ENCODE data around the gene TGFBR2.

The TGFBR2 gene

DNA sequence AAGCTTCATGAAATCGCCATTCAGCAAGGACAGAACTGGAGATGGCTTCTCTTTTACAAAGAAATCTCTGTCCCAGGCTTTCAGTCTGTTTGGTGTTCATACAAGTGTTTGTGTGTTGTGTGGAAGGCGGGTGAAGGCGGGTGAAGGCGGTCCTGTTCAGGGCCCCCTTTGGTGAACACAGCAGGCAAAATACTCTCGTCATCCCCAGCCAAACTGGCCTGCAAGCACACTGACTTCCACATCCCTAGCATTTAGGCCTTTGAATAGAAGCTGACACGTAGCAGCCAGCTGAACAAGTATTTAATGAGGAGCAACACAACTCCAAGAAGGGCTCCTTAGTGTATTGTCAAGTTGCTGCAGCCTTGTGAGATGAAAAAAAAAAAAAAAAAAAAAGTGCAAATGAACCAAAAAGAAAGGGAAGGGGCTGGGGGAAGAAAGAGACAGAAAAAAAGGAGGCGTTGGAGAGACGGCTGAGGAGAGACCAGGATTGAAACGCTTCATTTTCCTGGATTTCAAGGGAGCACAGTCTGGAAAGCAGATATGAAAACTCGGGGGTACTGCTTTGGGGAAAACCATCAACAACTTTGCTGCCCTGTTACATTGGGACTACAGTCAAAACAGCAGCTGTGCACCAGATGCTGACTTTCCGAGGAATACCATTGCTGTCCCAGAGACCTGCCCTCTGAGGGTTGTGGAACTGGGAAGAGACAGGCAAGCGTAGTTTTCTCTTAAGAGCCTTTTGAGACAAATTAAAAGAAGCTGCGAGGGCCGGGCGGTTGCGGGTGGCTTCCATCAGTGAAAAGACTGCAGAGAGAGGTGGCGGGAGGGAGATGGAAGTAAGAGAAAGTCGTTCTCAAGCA lies 74.6 kb downstream of the TGFBR2 start:
- peaks cover 67% of the 10 kb centered on the region for H3K4me1 ChIP-seq (ENCODE audit: low read length)
- peaks cover 18% of the 10 kb centered on the region for H3K36me3 ChIP-seq (replicated peaks; ENCODE audit: low read depth, low read length)
- no peak for TF ChIP-seq EZH2phosphoT487 (IDR thresholded peaks at IDR 0.05; ENCODE audit: low read depth)
- TF ChIP-seq, protein P1, sequence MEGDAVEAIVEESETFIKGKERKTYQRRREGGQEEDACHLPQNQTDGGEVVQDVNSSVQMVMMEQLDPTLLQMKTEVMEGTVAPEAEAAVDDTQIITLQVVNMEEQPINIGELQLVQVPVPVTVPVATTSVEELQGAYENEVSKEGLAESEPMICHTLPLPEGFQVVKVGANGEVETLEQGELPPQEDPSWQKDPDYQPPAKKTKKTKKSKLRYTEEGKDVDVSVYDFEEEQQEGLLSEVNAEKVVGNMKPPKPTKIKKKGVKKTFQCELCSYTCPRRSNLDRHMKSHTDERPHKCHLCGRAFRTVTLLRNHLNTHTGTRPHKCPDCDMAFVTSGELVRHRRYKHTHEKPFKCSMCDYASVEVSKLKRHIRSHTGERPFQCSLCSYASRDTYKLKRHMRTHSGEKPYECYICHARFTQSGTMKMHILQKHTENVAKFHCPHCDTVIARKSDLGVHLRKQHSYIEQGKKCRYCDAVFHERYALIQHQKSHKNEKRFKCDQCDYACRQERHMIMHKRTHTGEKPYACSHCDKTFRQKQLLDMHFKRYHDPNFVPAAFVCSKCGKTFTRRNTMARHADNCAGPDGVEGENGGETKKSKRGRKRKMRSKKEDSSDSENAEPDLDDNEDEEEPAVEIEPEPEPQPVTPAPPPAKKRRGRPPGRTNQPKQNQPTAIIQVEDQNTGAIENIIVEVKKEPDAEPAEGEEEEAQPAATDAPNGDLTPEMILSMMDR (IDR thresholded peaks at IDR 0.05; ENCODE audit: low read depth, low read length): no peak
- H3K9ac ChIP-seq (ENCODE audit: low read length): no peak overlapping the region
- H3K27ac ChIP-seq (ENCODE audit: low read length): no peak overlapping the region
- H3K79me2 ChIP-seq (ENCODE audit: low read length): peaks cover 8% of the 10 kb centered on the region; the same call in 1 of the 2 replicates
- H3K4me2 ChIP-seq (ENCODE audit: low read length): peak overlapping the region; percentile 52; the same call in 1 of the 2 replicates
- H2AFZ ChIP-seq (ENCODE audit: low read depth, low read length): no peak overlapping the region
- H3K4me3 ChIP-seq (ENCODE audit: low read length): no peak overlapping the region
- peaks cover 20% of the 10 kb centered on the region; the same call in 1 of the 2 replicates for H4K20me1 ChIP-seq (ENCODE audit: insufficient read depth, low read length)
- no peaks in the 10 kb centered on the region for H3K9me3 ChIP-seq (ENCODE audit: insufficient read depth, low read length)
- peaks cover 36% of the 10 kb centered on the region for H3K27me3 ChIP-seq (ENCODE audit: low read depth, low read length)

DNA sequence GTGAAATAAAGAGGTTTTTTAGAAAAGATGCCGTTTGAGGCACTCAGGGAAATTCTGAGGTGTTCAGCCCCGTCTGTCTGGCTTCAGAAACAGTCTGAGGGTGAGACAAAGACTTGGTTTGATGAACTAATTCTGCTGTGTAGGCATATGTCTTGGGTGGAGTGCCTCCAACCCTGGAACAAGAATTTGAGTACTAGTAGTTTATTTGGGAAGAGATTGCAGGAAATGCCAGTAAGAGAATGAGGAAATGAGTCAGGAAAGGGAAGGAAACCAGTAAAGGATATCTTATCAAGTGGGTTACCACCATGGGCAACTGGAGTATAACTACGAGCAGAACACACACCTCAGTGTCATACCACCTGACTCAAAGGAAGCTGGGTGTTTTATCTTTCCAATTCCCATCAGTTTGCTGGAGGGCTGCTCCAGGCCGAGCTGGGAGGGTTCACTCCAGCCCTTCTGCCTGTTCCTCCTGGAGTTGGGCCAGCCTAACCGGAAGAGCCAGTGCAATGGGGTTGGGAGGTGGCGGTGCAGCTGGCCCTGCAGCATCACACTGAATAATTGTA lies 75.3 kb downstream of the TGFBR2 start:
- Histone ChIP-seq H3K9me3 (ENCODE audit: insufficient read depth, low read length) (no peaks in the 10 kb centered on the region), H4K20me1 (ENCODE audit: insufficient read depth, low read length) (peaks cover 16% of the 10 kb centered on the region; the same call in 1 of the 2 replicates), H3K79me2 (ENCODE audit: low read length) (peaks cover 8% of the 10 kb centered on the region; the same call in 1 of the 2 replicates), H3K4me1 (ENCODE audit: low read length) (peaks cover 60% of the 10 kb centered on the region), H3K27ac (ENCODE audit: low read length) (peak overlapping the region; percentile 64), H3K9ac (ENCODE audit: low read length) (no peak overlapping the region), H2AFZ (ENCODE audit: low read depth, low read length) (no peak overlapping the region), H3K27me3 (ENCODE audit: low read depth, low read length) (peaks cover 35% of the 10 kb centered on the region), H3K4me3 (ENCODE audit: low read length) (no peak overlapping the region), H3K4me2 (ENCODE audit: low read length) (peak overlapping the region; percentile 52), H3K36me3 (replicated peaks; ENCODE audit: low read depth, low read length) (peaks cover 17% of the 10 kb centered on the region)
- TF ChIP-seq, protein P1 (IDR thresholded peaks at IDR 0.05; ENCODE audit: low read depth, low read length): no peak
- no peak for TF ChIP-seq EZH2phosphoT487 (IDR thresholded peaks at IDR 0.05; ENCODE audit: low read depth)

DNA sequence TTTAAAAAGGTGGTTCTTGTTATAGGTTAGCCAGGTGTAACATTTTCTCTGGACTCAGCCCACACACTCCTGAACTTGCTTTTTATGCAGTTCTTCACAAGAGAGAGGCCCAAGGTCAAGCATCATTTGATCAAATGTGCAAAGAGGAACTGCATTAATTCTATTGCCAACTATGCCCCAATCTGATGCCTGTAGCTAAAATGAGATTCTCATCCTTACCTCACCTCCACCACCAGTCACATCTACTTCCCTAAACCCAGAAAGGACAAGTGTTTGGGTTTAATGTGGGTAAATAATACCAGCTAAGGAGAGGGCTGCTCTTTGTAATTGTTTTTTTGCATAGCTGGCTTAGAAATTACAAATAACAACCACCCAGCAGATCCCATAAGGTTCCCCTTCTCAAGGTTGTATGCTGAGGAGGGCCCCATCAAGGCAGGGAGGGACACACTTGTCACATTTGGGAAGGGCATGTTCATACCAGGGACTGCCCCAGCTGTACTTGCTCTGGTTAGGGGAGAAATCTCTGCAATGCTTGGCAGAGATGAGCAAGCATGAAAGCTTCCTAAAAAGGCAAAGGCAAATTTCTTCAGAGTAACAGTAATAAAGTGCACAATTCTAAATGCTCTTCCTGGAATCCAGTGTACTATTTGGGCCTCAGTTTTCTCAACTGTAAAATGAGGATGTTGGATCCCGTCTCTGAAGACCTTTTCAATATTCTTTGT lies 76.2 kb downstream of the TGFBR2 start:
- no peak overlapping the region for H2AFZ ChIP-seq (ENCODE audit: low read depth, low read length)
- H3K27me3 ChIP-seq (ENCODE audit: low read depth, low read length): peaks cover 30% of the 10 kb centered on the region
- H3K4me1 ChIP-seq (ENCODE audit: low read length): peaks cover 52% of the 10 kb centered on the region
- H4K20me1 ChIP-seq (ENCODE audit: insufficient read depth, low read length): peaks cover 9% of the 10 kb centered on the region; the same call in 1 of the 2 replicates
- peak overlapping the region; percentile 0; the same call in 1 of the 2 replicates for H3K9ac ChIP-seq (ENCODE audit: low read length)
- peaks cover 6% of the 10 kb centered on the region; the same call in 1 of the 2 replicates for H3K79me2 ChIP-seq (ENCODE audit: low read length)
- H3K9me3 ChIP-seq (ENCODE audit: insufficient read depth, low read length): no peaks in the 10 kb centered on the region
- H3K27ac ChIP-seq (ENCODE audit: low read length): peak overlapping the region; percentile 64
- peak overlapping the region; percentile 52 for H3K4me2 ChIP-seq (ENCODE audit: low read length)
- TF ChIP-seq, protein P1 (IDR thresholded peaks at IDR 0.05; ENCODE audit: low read depth, low read length): no peak
- TF ChIP-seq EZH2phosphoT487 (IDR thresholded peaks at IDR 0.05; ENCODE audit: low read depth): peak; percentile 76
- H3K36me3 ChIP-seq (replicated peaks; ENCODE audit: low read depth, low read length): peaks cover 13% of the 10 kb centered on the region
- H3K4me3 ChIP-seq (ENCODE audit: low read length): peak overlapping the region; percentile 1; the same call in 1 of the 2 replicates
